ENCODE data around the gene LRFN2. TPM values are rescaled to one million over a fixed set of nuclear protein-coding genes. Genes with fewer than 3 reads are reported as not detected.

The LRFN2 gene
- total and polyA plus RNA-seq, 11 donors, result not detected

GRCh38 chr6:40536442-40536841 lies 50.7 kb downstream of the LRFN2 start:
- no peaks in the 10 kb centered on the region for H3K4me1 ChIP-seq
- no peaks in the 10 kb centered on the region for H3K9me3 ChIP-seq
- H3K4me3 ChIP-seq, result no peak overlapping the region
- DNase-seq (no peak), ATAC-seq (no peak)
- H3K27me3 ChIP-seq, result peaks cover 0 to 37% (median 3%) of the 10 kb centered on the region in 9 donors
- no peak overlapping the region for H3K27ac ChIP-seq
- H3K36me3 ChIP-seq, result no peaks in the 10 kb centered on the region
- intact Hi-C loops (cut with DNase I), result no loop called here
- 33 to 59% (median 43%) methylated on average over 3 of the region's 3 CpGs for WGBS, 4 donors
- TF ChIP-seq CTCF (IDR thresholded peaks at IDR 0.05) (peak in 2 of 12 donors; percentile 9 to 11), POLR2A (IDR thresholded peaks at IDR 0.05) (no peak)

GRCh38 chr6:40535819-40536380 lies 51.3 kb downstream of the LRFN2 start:
- DNase-seq (no peak), ATAC-seq (no peak)
- no peaks in the 10 kb centered on the region for H3K9me3 ChIP-seq
- intact Hi-C loops (cut with DNase I), result no loop called here
- H3K4me3 ChIP-seq, result no peak overlapping the region
- peaks cover 0 to 37% (median 3%) of the 10 kb centered on the region in 9 donors for H3K27me3 ChIP-seq
- 62 to 78% (median 73%) methylated on average over 7 of the region's 7 CpGs for WGBS, 4 donors
- no peaks in the 10 kb centered on the region for H3K4me1 ChIP-seq
- H3K27ac ChIP-seq, result no peak overlapping the region
- H3K36me3 ChIP-seq, result no peaks in the 10 kb centered on the region
- no peak for TF ChIP-seq CTCF (IDR thresholded peaks at IDR 0.05)
- no peak for TF ChIP-seq POLR2A (IDR thresholded peaks at IDR 0.05)

- ATAC-seq (no peak), DNase-seq (no peak)
- H3K36me3 ChIP-seq, result no peaks in the 10 kb centered on the region
- H3K27ac ChIP-seq, result no peak overlapping the region
- no peak overlapping the region for H3K4me3 ChIP-seq
- H3K9me3 ChIP-seq, result no peaks in the 10 kb centered on the region
- H3K4me1 ChIP-seq, result no peaks in the 10 kb centered on the region
- peaks cover 0 to 37% (median 3%) of the 10 kb centered on the region in 9 donors for H3K27me3 ChIP-seq
- TF ChIP-seq POLR2A (IDR thresholded peaks at IDR 0.05) (no peak), CTCF (IDR thresholded peaks at IDR 0.05) (no peak)
- intact Hi-C loops (cut with DNase I), result no loop called here
- WGBS, 4 donors, result 59 to 85% (median 77%) methylated on average over 3 of the region's 3 CpGs
These were observed 51.9 kb downstream of the LRFN2 start for GRCh38 chr6:40535110-40535818.

- no peaks in the 10 kb centered on the region for H3K9me3 ChIP-seq
- no peaks in the 10 kb centered on the region for H3K36me3 ChIP-seq
- no peaks in the 10 kb centered on the region for H3K4me1 ChIP-seq
- intact Hi-C loops (cut with DNase I), result no loop called here
- no peak overlapping the region for H3K4me3 ChIP-seq
- no peak for ATAC-seq
- 78 to 84% (median 81%) methylated on average over 7 of the region's 7 CpGs for WGBS, 4 donors
- DNase-seq, result no peak
- H3K27ac ChIP-seq, result no peak overlapping the region
- H3K27me3 ChIP-seq, result peaks cover 0 to 22% (median 0%) of the 10 kb centered on the region in 9 donors
- TF ChIP-seq CTCF (IDR thresholded peaks at IDR 0.05) (no peak), POLR2A (IDR thresholded peaks at IDR 0.05) (no peak)
These were observed 54.7 kb downstream of the LRFN2 start for GRCh38 chr6:40532349-40533000.
